OCI-LY1 (cell line): Measurements from ENCODE around the gene EIF3F.

Experiments used
- H2AFZ ChIP-seq: fragments of 200-600 bp; sonication (generic), shearing (Covaris generic); 2 replicates; pipeline ENCODE4 v1.6.0; 2014; ENCODE audit warnings: antibody characterized with exemption, mild to moderate bottlenecking, low read length
- H3F3A ChIP-seq: fragments of 200-600 bp; sonication (generic), shearing (Covaris generic); 2 replicates; pipeline ENCODE4 v1.6.0; 2014; ENCODE audit warnings: mild to moderate bottlenecking, antibody characterized with exemption, low read length, moderate library complexity; ENCODE audit not compliant: insufficient read depth
- H3K27ac ChIP-seq: fragments of 200-600 bp; sonication (generic); 2 replicates; pipeline ENCODE4 v1.5.1; 2014; ENCODE audit warnings: low read length, mixed run types, mild to moderate bottlenecking, low read depth; ENCODE audit not compliant: poor library complexity, severe bottlenecking
- H3K27me3 ChIP-seq: fragments of 200-600 bp; sonication (generic); 2 replicates; pipeline ENCODE4 v1.6.0; 2014; ENCODE audit warnings: antibody characterized with exemption, mild to moderate bottlenecking, low read length, moderate library complexity; ENCODE audit not compliant: insufficient read depth
- H3K36me3 ChIP-seq: fragments of 200-600 bp; sonication (generic); 2 replicates; pipeline ENCODE4 v1.6.1; 2014; ENCODE audit warnings: mild to moderate bottlenecking, antibody characterized with exemption, low read length, moderate library complexity, mixed read lengths; ENCODE audit not compliant: insufficient read depth
- H3K4me1 ChIP-seq: fragments of 200-600 bp; sonication (generic); 2 replicates; pipeline ENCODE4 v1.5.1; 2014; ENCODE audit warnings: mild to moderate bottlenecking, low read length, moderate library complexity; ENCODE audit not compliant: insufficient read depth, severe bottlenecking
- H3K4me2 ChIP-seq: fragments of 200-600 bp; sonication (generic), shearing (Covaris generic); 2 replicates; pipeline ENCODE4 v1.6.1; 2014; ENCODE audit warnings: low read length
- H3K4me3 ChIP-seq: fragments of 200-600 bp; sonication (generic); 2 replicates; pipeline ENCODE4 v1.5.1; 2014; ENCODE audit warnings: low read length, low read depth, mild to moderate bottlenecking, mixed read lengths; ENCODE audit not compliant: poor library complexity, severe bottlenecking
- H3K79me2 ChIP-seq: fragments of 200-600 bp; shearing (Covaris generic); 2 replicates; pipeline ENCODE4 v1.6.1; 2016; ENCODE audit warnings: mixed run types, low read length, mixed read lengths; ENCODE audit not compliant: insufficient read depth
- H3K9ac ChIP-seq: fragments of 200-600 bp; sonication (generic), shearing (Covaris generic); 2 replicates; pipeline ENCODE4 v1.6.1; 2014; ENCODE audit warnings: mild to moderate bottlenecking, low read length, mixed read lengths
- H3K9me2 ChIP-seq: fragments of 200-600 bp; sonication (generic), shearing (Covaris generic); 2 replicates; pipeline ENCODE4 v1.6.1; 2014; ENCODE audit warnings: low read depth, mild to moderate bottlenecking, low read length, mixed read lengths
- H3K9me3 ChIP-seq: fragments of 200-600 bp; shearing (Covaris generic); 2 replicates; pipeline ENCODE4 v1.6.1; 2014; ENCODE audit warnings: low read length, mixed read lengths
- H4K20me1 ChIP-seq: fragments of 200-600 bp; sonication (generic), shearing (Covaris generic); 2 replicates; pipeline ENCODE4 v1.6.0; 2016; ENCODE audit warnings: mild to moderate bottlenecking, low read length; ENCODE audit not compliant: insufficient read depth
- CTCF ChIP-seq: fragments of 200-600 bp; sonication (generic), shearing (Covaris generic); IDR thresholded peaks from 2 replicates; pipeline ENCODE4 v1.5.1; 2017; ENCODE audit warnings: mild to moderate bottlenecking, antibody characterized with exemption, low read length, moderate library complexity, mixed read lengths
- EZH2 ChIP-seq: fragments of 200-600 bp; sonication (generic), shearing (Covaris generic); IDR thresholded peaks from 2 replicates; pipeline ENCODE4 v1.8.0; 2017; ENCODE audit warnings: borderline replicate concordance, mixed run types, mild to moderate bottlenecking, antibody characterized with exemption, low read length, moderate library complexity, mixed read lengths

EIF3F gene

GRCh38 chr11:7977232-7977917 lies 9.8 kb upstream of the EIF3F start:
- no peaks in the 10 kb centered on the region for H3K27me3 ChIP-seq
- no peaks in the 10 kb centered on the region for H3K36me3 ChIP-seq
- H3K27ac ChIP-seq = no peak overlapping the region
- H3K9me2 ChIP-seq = no peaks in the 10 kb centered on the region
- no peaks in the 10 kb centered on the region for H3K9me3 ChIP-seq
- no peak overlapping the region for H2AFZ ChIP-seq
- H3K79me2 ChIP-seq = no peaks in the 10 kb centered on the region
- H4K20me1 ChIP-seq = no peaks in the 10 kb centered on the region
- no peak for TF ChIP-seq CTCF
- TF ChIP-seq EZH2 = no peak
- no peak overlapping the region for H3K9ac ChIP-seq
- no peaks in the 10 kb centered on the region for H3K4me1 ChIP-seq
- no peak overlapping the region for H3K4me3 ChIP-seq
- H3K4me2 ChIP-seq = no peak overlapping the region
- no peaks in the 10 kb centered on the region for H3F3A ChIP-seq

DNA sequence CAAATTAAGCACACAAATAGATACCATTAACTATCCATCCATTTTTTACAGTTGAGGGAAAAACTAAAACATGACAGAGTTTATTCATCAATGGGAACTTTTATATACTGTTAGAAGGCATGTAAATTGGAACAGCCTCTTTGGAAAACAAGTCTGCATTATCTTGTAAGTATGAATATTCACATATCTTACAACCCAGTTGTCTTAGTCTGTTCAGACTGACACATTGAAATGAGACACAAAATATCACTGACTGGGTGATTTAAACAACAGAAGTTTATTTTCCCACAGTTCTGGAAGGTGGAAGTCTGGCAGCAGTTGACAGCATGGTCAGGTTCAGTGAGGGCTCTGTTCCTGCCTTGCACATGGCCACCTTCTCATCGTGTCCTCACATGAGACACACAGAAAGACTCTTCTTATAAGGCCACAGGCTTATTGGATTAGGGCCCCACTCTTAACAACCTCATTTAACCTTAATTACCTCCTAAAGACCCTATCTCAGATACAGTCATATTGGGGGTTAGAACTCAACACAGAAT lies 5.4 kb upstream of the EIF3F start:
- no peak overlapping the region for H2AFZ ChIP-seq
- TF ChIP-seq CTCF (no peak), EZH2 (no peak)

DNA sequence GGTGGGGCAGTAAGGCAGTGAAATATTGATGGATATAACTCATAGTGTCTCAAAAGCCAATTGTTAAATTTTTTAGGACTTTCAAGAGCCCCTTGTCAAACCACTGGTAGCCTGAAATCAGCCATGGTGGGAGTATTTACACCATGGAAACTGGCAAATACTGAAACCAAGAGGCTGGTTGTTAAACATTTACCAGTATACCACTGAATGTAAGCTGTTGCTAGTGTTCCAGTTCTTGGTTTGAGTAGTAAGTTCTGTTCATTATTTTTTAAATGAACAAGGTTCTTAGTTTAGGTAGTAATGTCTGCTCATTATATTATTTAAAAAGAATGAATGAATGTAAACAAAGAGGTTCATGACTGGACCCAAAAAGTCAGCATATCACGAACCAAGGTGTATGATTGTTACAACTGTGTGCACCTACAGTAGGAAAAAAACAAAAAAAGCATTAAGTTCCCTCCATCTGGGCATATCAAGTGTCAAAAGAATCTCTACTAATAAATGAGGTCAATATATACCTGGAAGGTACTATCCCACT lies 4.5 kb upstream of the EIF3F start:
- Histone ChIP-seq H3K4me3 (no peak overlapping the region), H4K20me1 (no peaks in the 10 kb centered on the region), H3K9me3 (no peaks in the 10 kb centered on the region), H3K27ac (no peak overlapping the region), H3K9me2 (no peaks in the 10 kb centered on the region), H3K36me3 (no peaks in the 10 kb centered on the region), H3K4me1 (peaks cover 10% of the 10 kb centered on the region), H3K27me3 (no peaks in the 10 kb centered on the region), H2AFZ (no peak overlapping the region), H3K79me2 (peaks cover 5% of the 10 kb centered on the region), H3F3A (no peaks in the 10 kb centered on the region), H3K9ac (no peak overlapping the region), H3K4me2 (no peak overlapping the region)
- TF ChIP-seq CTCF (no peak), EZH2 (no peak)

More for the DNA sequence above, 5.4 kb upstream of the EIF3F start:
- Histone ChIP-seq H4K20me1 (no peaks in the 10 kb centered on the region), H3F3A (no peaks in the 10 kb centered on the region), H3K9me2 (no peaks in the 10 kb centered on the region), H3K27ac (no peak overlapping the region), H3K9me3 (no peaks in the 10 kb centered on the region), H3K79me2 (no peaks in the 10 kb centered on the region), H3K4me3 (no peak overlapping the region), H3K36me3 (no peaks in the 10 kb centered on the region), H3K4me1 (peaks cover 9% of the 10 kb centered on the region), H3K4me2 (no peak overlapping the region), H3K9ac (no peak overlapping the region), H3K27me3 (no peaks in the 10 kb centered on the region)
